ENCODE results near the gene AGO4.
"Not testable (repeated sequence)": the region's sequence is repeated elsewhere in the genome, so short reads cannot be mapped to it uniquely, and the experiment has no call there.

The AGO4 gene

GRCh38 chr1:35863881-35864625 lies 56.2 kb downstream of the AGO4 start:
- DNase-seq (ENCODE audit: low read depth): no peak

GRCh38 chr1:35864813-35865212 lies 57.0 kb downstream of the AGO4 start:
- DNase-seq (ENCODE audit: low read depth): no peak

- DNase-seq (ENCODE audit: low read depth): no peak
Observed at GRCh38 chr1:35866991-35867390, 59.2 kb downstream of the AGO4 start.

- DNase-seq (ENCODE audit: low read depth): not testable (repeated sequence)
Observed at GRCh38 chr1:35869245-35869950, 61.6 kb downstream of the AGO4 start.

- no peak for DNase-seq (ENCODE audit: low read depth)
Observed at GRCh38 chr1:35870651-35871309, 63.0 kb downstream of the AGO4 start.

- no peak for DNase-seq (ENCODE audit: low read depth)
Observed at GRCh38 chr1:35873243-35873750, 65.5 kb downstream of the AGO4 start.

DNA sequence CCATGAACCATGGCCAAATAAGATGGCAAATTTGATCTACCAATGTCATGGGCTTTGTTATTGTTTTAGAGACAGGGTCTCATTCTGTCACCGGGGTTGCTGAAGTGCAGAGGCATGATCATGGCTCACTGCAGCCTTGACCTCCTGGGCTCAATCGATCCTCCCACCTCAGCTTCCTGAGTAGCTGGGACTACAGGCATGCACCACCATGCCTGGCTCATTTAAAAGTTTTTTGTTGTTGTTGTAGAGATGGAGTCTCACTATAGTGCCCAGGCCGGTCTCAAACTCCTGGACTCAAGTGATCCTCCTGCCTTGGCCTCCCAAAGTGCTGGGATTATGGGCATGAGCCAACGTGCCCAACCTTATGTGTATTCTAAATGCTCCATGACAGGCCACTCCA lies 66.3 kb downstream of the AGO4 start:
- not testable (repeated sequence) for DNase-seq (ENCODE audit: low read depth)

- DNase-seq (ENCODE audit: low read depth): no peak
Observed at GRCh38 chr1:35876988-35877387, 69.2 kb downstream of the AGO4 start.

- no peak for DNase-seq (ENCODE audit: low read depth)
Observed at GRCh38 chr1:35881850-35882273, 74.0 kb downstream of the AGO4 start.

- no peak for DNase-seq (ENCODE audit: low read depth)
Observed at GRCh38 chr1:35882586-35882944, 74.7 kb downstream of the AGO4 start.

GRCh38 chr1:35882945-35883634 lies 75.3 kb downstream of the AGO4 start, which contains the start of gene AGO1:
Gene AGO1, plus strand, starts transcription at chr1:35883209. Its CDS starts 213 bp downstream, at chr1:35883422.
- DNase-seq (ENCODE audit: low read depth): peak; percentile 93

- DNase-seq (ENCODE audit: low read depth): no peak
Observed at GRCh38 chr1:35883635-35884101, 75.9 kb downstream of the AGO4 start.

- no peak for DNase-seq (ENCODE audit: low read depth)
Observed at GRCh38 chr1:35884934-35885333, 77.1 kb downstream of the AGO4 start.

DNA sequence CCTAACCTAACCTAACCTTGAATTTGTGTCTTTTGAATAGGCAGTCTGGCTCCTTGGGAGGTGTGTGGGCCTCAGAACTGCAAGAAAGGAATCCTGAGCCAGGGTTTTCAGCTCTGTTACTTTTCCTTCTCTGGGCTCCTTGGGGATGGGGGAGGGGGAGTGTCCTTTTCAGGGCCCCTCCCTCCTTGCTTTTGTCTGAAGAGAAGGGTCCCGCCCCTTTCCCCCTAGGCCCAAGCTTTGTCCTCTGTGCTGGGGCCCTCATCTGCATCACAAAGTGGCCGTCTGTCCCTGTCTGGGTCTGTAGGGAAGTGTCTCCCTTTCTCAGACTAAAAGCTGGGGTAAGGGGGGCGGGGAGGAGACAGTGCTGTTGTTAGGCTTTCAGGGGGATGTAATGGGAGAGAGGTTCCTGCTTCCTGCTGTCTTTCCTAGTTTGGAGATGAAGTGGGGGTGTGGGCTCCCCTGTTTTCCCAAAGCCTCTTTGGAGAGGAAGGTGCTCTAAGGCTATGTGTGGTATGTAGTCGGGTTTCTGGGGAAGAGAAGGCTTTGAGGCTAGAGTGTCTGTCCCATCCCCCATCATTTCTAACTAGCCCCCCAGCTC lies 78.2 kb downstream of the AGO4 start:
- DNase-seq (ENCODE audit: low read depth): no peak

DNA sequence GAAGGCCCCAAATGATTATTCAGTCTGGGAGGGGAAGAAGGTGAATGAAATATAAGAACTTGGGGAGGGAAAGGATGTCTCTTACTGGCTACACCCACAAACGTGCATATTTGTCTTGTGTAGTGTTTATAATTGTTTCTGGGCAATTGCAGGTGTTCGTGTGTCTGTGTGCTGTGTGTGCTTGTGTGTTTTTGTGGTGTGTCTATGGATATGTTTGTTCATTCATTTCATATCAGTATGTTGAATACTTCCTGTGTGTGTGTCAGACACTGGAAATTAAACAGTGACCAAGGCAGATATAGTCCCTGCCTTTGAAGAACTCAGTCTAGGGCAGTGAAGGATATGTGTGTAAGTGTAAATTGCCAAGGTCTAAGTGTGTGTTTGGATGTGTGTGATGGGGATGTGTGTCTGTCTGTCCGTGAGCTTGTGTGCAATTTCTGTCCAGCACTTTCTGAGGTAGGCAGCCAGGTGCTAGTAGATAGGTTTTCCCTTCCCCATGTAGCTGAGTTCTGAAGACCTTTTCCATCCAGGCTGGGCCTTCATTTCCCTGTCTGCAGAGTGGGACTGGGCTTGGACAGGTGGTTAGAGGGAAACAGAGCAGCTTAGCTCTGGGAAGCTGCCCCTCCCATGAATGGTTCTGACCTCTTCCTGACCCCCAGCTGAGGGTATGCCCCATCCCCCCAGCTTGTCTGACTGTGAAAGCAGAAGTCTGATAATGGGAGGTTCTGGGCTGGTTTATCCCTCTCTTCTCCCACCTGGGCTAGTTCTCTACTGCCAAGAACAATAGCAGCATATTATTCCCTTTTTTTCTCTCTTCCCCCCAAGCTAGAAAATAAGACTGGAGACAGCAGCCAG lies 79.0 kb downstream of the AGO4 start:
- no peak for DNase-seq (ENCODE audit: low read depth)

- DNase-seq (ENCODE audit: low read depth): no peak
Observed at GRCh38 chr1:35887508-35887907, 79.7 kb downstream of the AGO4 start.

DNA sequence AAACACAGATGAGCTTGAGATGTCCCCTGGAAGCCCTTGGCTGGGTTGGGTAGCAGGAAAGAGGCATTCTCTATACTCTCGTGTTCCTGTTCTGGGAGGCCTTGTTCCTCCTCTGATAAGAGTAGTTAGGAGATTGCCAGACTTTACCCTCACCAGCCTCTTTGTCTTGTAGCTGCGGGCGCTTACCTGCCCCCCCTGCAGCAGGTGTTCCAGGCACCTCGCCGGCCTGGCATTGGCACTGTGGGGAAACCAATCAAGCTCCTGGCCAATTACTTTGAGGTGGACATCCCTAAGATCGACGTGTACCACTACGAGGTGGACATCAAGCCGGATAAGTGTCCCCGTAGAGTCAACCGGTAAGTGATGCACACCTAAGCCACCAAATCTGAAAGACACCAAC lies 80.4 kb downstream of the AGO4 start:
- DNase-seq (ENCODE audit: low read depth): no peak

DNA sequence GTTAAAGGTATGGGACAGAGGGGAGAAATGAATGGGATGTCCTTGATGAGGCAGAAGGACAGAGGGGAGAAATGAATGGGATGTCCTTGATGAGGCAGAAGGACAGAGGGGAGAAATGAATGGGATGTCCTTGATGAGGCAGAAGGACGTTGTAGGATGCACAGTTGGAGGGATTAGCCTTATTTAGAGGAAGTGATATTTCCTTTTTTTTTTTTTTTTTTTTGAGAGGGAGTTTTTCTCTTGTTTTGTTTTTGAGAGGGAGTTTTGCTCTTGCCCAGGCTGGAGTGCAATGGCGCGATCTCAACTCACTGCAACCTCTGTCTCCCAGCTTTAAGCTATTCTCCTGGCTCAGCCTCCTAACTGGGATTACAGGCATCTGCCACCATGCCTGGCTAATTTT lies 81.2 kb downstream of the AGO4 start:
- DNase-seq (ENCODE audit: low read depth): not testable (repeated sequence)

DNA sequence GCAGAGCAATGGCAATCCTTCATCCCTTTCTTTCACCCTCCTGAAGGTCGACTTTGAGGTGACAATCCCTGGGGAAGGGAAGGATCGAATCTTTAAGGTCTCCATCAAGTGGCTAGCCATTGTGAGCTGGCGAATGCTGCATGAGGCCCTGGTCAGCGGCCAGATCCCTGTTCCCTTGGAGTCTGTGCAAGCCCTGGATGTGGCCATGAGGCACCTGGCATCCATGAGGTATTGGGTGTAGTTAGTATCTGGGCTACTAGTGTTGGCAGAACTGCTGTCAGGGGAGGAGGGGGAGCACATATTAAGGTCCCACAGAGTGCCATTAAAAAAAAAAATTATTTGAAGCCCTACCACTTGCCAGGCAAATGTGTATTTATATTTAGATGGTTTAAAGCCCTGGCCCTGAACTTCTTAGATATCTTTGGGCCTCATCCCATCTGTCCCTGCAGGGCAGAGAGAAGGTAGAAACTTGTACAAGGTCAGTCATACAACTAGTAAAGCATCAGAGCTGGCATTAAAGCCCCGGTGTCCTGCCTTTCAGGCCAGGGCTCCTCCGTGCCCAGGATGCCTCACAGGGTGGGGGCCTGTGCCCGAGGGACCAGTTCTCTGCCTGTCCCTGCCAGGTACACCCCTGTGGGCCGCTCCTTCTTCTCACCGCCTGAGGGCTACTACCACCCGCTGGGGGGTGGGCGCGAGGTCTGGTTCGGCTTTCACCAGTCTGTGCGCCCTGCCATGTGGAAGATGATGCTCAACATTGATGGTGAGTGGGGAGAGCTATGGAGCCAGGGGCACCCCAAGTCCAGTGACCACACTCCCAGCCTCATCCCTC lies 85.4 kb downstream of the AGO4 start:
- DNase-seq (ENCODE audit: low read depth): no peak

GRCh38 chr1:35894183-35894582 lies 86.4 kb downstream of the AGO4 start:
- no peak for DNase-seq (ENCODE audit: low read depth)

Measured in stimulated activated CD8-positive, alpha-beta memory T cell treated with anti-CD3 and anti-CD28 coated beads, Interleukin-7, amount 100 ng/mL, for 24 hours (primary cell).